ENCODE results near the gene MEIOB. TPM values are rescaled to one million over a fixed set of nuclear protein-coding genes. Genes with fewer than 3 reads are reported as not detected.

The MEIOB gene
- total RNA-seq, 2 experiments from 2014 or later = not detected

Other genes with a start within 250 kb of the MEIOB start
- 100 to 1,000 TPM; 101 to 109 TPM for gene JPT2, start 193.9 kb downstream of the MEIOB start, total RNA-seq
- gene MAPK8IP3, start 166.0 kb downstream of the MEIOB start, total RNA-seq = 10 to 100 TPM; 57.1 to 57.4 TPM
- 10 to 100 TPM; 27.0 to 30.0 TPM for gene NME3, start 100.6 kb downstream of the MEIOB start, total RNA-seq
- 10 to 100 TPM; 20.3 TPM for gene EME2, start 99.4 kb downstream of the MEIOB start, total RNA-seq
- 100 to 1,000 TPM; 197 to 199 TPM for gene MRPS34, start 99.0 kb downstream of the MEIOB start, total RNA-seq
- 10 to 100 TPM; 21.4 to 22.1 TPM for gene SPSB3, start 89.6 kb downstream of the MEIOB start, total RNA-seq
- 10 to 100 TPM; 72.7 to 80.2 TPM for gene NUBP2, start 89.2 kb downstream of the MEIOB start, total RNA-seq
- not detected for gene IGFALS, start 78.5 kb downstream of the MEIOB start, total RNA-seq
- gene HAGH, start 45.3 kb downstream of the MEIOB start, total RNA-seq = 10 to 100 TPM; 34.4 to 35.8 TPM
- 10 to 100 TPM; 18.7 to 20.7 TPM for gene FAHD1, start 45.0 kb downstream of the MEIOB start, total RNA-seq
- not detected for gene HS3ST6, start 46.3 kb upstream of the MEIOB start, total RNA-seq
- 10 to 100 TPM; 23.5 to 24.7 TPM for gene MSRB1, start 71.0 kb upstream of the MEIOB start, total RNA-seq
- gene RPL3L, start 82.5 kb upstream of the MEIOB start, total RNA-seq = under 1 TPM in 1 of 2 experiments, not detected in 1; 0.36 TPM
- gene NDUFB10, start 87.4 kb upstream of the MEIOB start, total RNA-seq = 100 to 1,000 TPM; 153 to 155 TPM
- gene RPS2, start 92.7 kb upstream of the MEIOB start, total RNA-seq = 1,000 to 10,000 TPM; 4,851 to 4,954 TPM
- gene RNF151, start 94.7 kb upstream of the MEIOB start, total RNA-seq = not detected
- 10 to 100 TPM; 73.5 to 74.8 TPM for gene TBL3, start 99.9 kb upstream of the MEIOB start, total RNA-seq
- under 1 TPM; 0.23 to 0.36 TPM for gene NOXO1, start 109.3 kb upstream of the MEIOB start, total RNA-seq
- 10 to 100 TPM; 39.1 to 43.3 TPM for gene GFER, start 112.0 kb upstream of the MEIOB start, total RNA-seq
- gene SYNGR3, start 117.8 kb upstream of the MEIOB start, total RNA-seq = 1 to 10 TPM; 4.6 to 4.7 TPM
- 10 to 100 TPM; 94.2 to 95.6 TPM for gene ZNF598, start 137.7 kb upstream of the MEIOB start, total RNA-seq
- gene NPW, start 147.6 kb upstream of the MEIOB start, total RNA-seq = 10 to 100 TPM; 15.8 to 18.1 TPM
- gene NHERF2, start 154.7 kb upstream of the MEIOB start, total RNA-seq = 1 to 10 TPM; 4.0 to 5.2 TPM
- gene NTHL1, start 175.7 kb upstream of the MEIOB start, total RNA-seq = 10 to 100 TPM; 34.5 to 34.8 TPM
- 10 to 100 TPM; 80.2 to 84.5 TPM for gene TSC2, start 175.8 kb upstream of the MEIOB start, total RNA-seq